PC-3 (cell line): Measurements from ENCODE around the gene SVIP.

Experiments used
- EZH2 ChIP-seq: fragments of 300-600 bp; sonication (generic); IDR thresholded peaks from one replicate; pipeline ENCODE4 v1.6.1; 2017; ENCODE audit warnings: antibody characterized with exemption, mild to moderate bottlenecking, low read length; ENCODE audit not compliant: unreplicated experiment
- EZH2phosphoT487 ChIP-seq: fragments of 300-600 bp; sonication (generic); IDR thresholded peaks from 2 replicates; pipeline ENCODE4 v1.6.1; 2018; ENCODE audit warnings: mild to moderate bottlenecking, antibody characterized with exemption, low read length, borderline replicate concordance
- TF ChIP-seq, protein P1 (sequence below): fragments of 300-600 bp; sonication (generic); conservative IDR thresholded peaks from 2 replicates; pipeline ENCODE4 v1.5.1; 2017; ENCODE audit warnings: antibody characterized with exemption, low read depth, mild to moderate bottlenecking, low read length

DNA sequence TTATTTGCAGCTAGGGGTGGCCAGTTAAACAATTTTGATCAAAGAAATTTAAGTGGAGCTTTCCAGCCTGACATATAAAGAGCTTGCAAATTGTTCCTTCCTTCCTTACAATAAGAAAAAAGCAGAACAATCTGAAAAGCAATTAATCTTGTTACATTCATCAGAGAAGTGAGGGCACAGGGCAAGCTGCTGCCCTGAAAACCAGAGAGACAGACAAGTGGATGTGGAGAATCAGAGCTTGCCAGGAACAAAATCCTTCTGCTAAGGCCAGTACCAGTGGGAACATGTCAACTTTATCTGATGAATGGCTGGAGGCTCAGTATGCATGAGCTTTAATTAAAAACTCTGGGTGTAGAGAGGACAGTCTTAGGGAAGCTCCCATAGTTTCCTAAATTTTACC lies 21.9 kb upstream of the SVIP start:
- TF ChIP-seq, protein P1, sequence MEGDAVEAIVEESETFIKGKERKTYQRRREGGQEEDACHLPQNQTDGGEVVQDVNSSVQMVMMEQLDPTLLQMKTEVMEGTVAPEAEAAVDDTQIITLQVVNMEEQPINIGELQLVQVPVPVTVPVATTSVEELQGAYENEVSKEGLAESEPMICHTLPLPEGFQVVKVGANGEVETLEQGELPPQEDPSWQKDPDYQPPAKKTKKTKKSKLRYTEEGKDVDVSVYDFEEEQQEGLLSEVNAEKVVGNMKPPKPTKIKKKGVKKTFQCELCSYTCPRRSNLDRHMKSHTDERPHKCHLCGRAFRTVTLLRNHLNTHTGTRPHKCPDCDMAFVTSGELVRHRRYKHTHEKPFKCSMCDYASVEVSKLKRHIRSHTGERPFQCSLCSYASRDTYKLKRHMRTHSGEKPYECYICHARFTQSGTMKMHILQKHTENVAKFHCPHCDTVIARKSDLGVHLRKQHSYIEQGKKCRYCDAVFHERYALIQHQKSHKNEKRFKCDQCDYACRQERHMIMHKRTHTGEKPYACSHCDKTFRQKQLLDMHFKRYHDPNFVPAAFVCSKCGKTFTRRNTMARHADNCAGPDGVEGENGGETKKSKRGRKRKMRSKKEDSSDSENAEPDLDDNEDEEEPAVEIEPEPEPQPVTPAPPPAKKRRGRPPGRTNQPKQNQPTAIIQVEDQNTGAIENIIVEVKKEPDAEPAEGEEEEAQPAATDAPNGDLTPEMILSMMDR: no peak
- TF ChIP-seq EZH2 (no peak), EZH2phosphoT487 (no peak)
